ENCODE data around the gene HOXC4. TPM values are rescaled to one million over a fixed set of nuclear protein-coding genes. Genes with fewer than 3 reads are reported as not detected.

Gene HOXC4
- total RNA-seq, 4 donors from 2014 or later: 0.83 to 3.6 (median 2.5) TPM

DNA sequence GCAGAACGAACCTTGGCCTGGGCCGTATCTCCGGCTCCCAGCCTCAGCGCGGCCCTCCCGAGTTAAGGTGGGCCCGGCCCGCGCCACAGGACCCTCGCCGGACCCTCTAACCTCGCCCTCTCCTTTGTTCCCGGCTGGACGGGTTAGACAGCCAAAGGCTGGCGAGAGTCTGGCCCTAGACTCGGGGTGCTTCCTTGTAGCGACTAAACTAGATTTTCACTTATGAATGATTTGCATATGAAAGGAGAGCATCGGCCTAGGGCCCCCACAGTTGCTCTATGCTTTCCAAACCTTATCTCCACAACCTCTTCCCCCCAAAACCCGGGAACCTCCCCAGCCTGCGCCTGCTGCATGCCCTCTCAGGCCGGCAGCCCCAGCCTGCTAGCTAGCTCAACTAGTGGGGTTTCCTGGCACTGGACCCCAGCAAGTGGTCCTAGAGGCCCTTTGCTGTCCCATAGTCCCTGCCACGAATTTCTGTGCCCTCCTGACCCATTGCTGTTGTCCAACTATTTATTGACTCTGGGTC is 18.8 kb upstream of the HOXC4 start:
- intact Hi-C loops (cut with DNase I): loop anchor here (5.0 kb wide), 1 partner anchor 92 kb away; no protein-coding TSS in a partner anchor
- Histone ChIP-seq H3K4me3 (peak overlapping the region in 3 of 4 donors; percentile 50 to 69 (median 61)), H3K27ac (replicated peaks in 1 of 4) (peak overlapping the region in 2 of 4 donors; percentile 71 to 78), H3K4me1 (peaks cover 14 to 48% (median 31%) of the 10 kb centered on the region in 4 donors), H3K27me3 (peaks cover 0 to 69% (median 8%) of the 10 kb centered on the region in 4 donors), H3K36me3 (no peaks in the 10 kb centered on the region), H3K9me3 (no peaks in the 10 kb centered on the region)
- WGBS: 88% methylated on average over 10 of the region's 22 CpGs
- TF ChIP-seq EP300 (IDR thresholded peaks at IDR 0.05): no peak
- no peak for DNase-seq (ENCODE audit: extremely low spot score)

DNA sequence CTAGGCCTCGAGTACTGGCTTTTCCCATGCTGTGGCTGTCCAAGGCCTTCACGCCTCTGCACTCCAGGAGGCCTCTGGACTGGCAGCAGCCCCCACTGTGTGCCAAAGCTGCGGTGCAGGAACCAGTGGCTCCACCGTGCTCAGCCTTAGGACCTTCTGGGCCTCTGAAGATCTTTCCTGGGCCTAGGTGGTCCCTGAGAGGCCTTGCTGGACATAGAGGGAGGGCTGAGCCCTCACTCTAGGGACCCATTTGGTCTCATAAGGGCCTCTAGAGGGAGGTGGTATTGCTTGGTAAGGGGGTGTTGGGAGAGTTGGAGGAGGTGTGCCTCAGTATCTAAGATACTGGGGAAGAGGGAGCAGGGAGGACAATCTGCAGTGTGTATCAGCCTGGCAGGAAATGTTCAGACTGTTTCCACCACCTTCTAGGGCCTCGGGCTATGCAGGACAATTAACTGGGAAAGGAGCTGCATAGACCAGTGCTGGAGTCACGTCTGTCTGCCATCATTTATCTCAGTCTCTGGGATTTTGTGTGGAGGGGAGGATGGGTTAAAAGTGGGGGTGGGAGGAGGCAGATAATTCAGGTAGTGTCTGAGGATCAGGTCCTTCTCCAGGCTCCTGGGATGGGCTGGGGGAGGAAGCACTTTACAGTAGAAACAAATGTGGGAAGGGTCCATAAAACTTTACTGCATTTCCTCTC is 17.9 kb upstream of the HOXC4 start:
- intact Hi-C loops (cut with DNase I): no loop called here
- Histone ChIP-seq H3K27ac (replicated peaks in 1 of 4) (no peak overlapping the region), H3K36me3 (no peaks in the 10 kb centered on the region), H3K4me3 (no peak overlapping the region), H3K27me3 (peaks cover 0 to 60% (median under 1%) of the 10 kb centered on the region in 4 donors), H3K9me3 (no peaks in the 10 kb centered on the region), H3K4me1 (peaks cover 14 to 46% (median 30%) of the 10 kb centered on the region in 4 donors)
- 66% methylated on average over 5 of the region's 6 CpGs for WGBS
- no peak for DNase-seq (ENCODE audit: extremely low spot score)
- TF ChIP-seq EP300 (IDR thresholded peaks at IDR 0.05) (no peak), POLR2A (IDR thresholded peaks at IDR 0.05; ENCODE audit: low read depth) (no peak), POLR2AphosphoS5 (IDR thresholded peaks at IDR 0.05) (no peak)
- TF ChIP-seq, protein P1, sequence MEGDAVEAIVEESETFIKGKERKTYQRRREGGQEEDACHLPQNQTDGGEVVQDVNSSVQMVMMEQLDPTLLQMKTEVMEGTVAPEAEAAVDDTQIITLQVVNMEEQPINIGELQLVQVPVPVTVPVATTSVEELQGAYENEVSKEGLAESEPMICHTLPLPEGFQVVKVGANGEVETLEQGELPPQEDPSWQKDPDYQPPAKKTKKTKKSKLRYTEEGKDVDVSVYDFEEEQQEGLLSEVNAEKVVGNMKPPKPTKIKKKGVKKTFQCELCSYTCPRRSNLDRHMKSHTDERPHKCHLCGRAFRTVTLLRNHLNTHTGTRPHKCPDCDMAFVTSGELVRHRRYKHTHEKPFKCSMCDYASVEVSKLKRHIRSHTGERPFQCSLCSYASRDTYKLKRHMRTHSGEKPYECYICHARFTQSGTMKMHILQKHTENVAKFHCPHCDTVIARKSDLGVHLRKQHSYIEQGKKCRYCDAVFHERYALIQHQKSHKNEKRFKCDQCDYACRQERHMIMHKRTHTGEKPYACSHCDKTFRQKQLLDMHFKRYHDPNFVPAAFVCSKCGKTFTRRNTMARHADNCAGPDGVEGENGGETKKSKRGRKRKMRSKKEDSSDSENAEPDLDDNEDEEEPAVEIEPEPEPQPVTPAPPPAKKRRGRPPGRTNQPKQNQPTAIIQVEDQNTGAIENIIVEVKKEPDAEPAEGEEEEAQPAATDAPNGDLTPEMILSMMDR (IDR thresholded peaks at IDR 0.05): no peak

DNA sequence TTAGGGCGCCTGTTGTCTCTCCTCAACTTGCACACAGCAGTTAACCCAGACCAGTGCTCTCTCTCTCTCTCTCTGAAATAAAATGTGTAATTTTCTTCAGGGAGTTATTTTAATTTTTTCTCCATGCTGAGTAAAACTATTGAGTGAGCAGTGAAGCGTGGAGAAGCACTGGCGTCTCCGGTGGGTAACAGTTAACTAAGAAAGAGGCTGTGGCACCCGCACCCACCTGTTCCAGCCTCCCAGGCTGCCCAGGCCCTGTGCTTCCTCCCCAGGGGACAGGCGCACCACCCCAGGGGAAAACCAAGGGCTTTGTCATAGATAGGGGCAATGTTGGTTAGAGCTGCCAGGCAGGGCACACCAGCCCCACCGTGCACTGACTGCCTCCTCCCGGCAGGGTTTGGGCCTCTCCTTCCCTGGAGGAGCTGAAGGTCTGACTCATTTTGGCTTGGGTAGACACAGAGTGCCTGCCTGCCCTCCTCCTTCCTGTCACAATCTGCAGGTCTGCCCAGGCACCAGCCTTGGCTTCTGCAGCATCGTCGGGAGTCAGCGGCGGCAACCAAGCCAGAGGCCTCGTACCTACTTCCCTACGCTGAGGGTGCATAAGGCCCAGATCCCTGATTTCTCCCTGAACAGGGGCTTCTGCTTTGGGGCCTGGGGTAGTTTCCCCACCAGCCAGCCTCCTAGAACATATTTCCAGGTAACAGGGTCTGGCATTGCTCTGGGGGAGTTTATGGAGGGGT is 16.8 kb upstream of the HOXC4 start:
- H3K27me3 ChIP-seq: peaks cover 0 to 49% (median 0%) of the 10 kb centered on the region in 4 donors

DNA sequence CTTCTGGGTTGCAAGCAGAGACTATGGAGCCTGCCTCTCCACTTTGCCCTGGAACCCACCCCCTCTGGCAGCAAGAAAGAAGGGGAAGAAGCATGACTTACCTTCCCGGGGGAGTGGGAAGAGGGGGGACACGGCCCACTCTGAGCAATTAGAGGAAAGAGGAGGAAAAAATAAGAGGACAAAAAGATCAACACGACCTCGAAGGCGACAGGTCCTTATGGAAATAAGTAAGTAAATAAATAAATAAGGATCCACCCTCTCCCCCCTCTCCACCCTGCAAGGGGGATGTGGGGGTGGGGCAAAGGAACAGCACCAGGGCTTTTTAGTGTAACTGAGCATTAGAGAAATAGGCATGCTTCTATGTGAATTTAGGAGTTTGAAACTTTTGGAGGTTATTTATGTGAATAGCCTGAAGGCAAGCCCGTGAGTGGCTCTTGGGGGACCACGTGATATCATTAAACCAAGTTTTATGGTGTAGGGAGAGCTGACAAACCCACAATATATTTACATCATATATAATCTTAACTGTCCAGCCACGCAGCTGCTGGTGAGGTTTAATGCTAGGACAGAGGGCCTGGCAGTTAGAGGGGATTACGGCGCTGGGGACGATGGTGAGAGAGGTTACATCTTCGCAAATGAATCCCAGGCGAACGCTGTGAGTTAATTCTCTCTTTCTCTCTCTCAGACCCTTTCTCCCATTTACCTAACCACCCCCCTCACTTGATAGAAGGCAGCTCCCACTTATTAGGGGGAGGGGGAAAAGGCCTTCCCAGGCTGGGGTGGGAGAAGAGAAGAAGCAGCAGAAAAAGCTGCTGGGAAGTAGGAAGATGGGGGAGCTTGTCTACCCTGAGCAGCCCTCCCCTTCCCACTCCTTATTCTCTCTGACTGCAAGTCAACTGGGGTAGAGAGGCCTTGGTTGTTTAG is 16.0 kb upstream of the HOXC4 start:
- no peak for DNase-seq (ENCODE audit: extremely low spot score)
- H3K27me3 ChIP-seq: peaks cover 0 to 41% (median 0%) of the 10 kb centered on the region in 4 donors
- peaks cover 9 to 42% (median 28%) of the 10 kb centered on the region in 4 donors for H3K4me1 ChIP-seq
- H3K36me3 ChIP-seq: no peaks in the 10 kb centered on the region
- intact Hi-C loops (cut with DNase I): no loop called here
- H3K27ac ChIP-seq (replicated peaks in 1 of 4): peak overlapping the region in 2 of 4 donors; percentile 63 to 69
- TF ChIP-seq, protein P1 (IDR thresholded peaks at IDR 0.05): no peak
- TF ChIP-seq POLR2AphosphoS5 (IDR thresholded peaks at IDR 0.05): no peak
- no peak for TF ChIP-seq POLR2A (IDR thresholded peaks at IDR 0.05; ENCODE audit: low read depth)
- no peak for TF ChIP-seq EP300 (IDR thresholded peaks at IDR 0.05)
- H3K9me3 ChIP-seq: no peaks in the 10 kb centered on the region
- no peak overlapping the region for H3K4me3 ChIP-seq
- WGBS: 72% methylated on average over 14 of the region's 14 CpGs

More for the DNA sequence above, 16.8 kb upstream of the HOXC4 start:
- WGBS: 86% methylated on average over 13 of the region's 14 CpGs
- no peak for DNase-seq (ENCODE audit: extremely low spot score)
- peaks cover 9 to 42% (median 30%) of the 10 kb centered on the region in 4 donors for H3K4me1 ChIP-seq
- no peak overlapping the region for H3K4me3 ChIP-seq
- intact Hi-C loops (cut with DNase I): no loop called here
- H3K27ac ChIP-seq (replicated peaks in 1 of 4): no peak overlapping the region
- H3K9me3 ChIP-seq: no peaks in the 10 kb centered on the region
- TF ChIP-seq, protein P1 (IDR thresholded peaks at IDR 0.05): peak in 1 of 3 experiments; percentile 18
- TF ChIP-seq POLR2A (IDR thresholded peaks at IDR 0.05; ENCODE audit: low read depth) (no peak), EP300 (IDR thresholded peaks at IDR 0.05) (no peak)
- no peaks in the 10 kb centered on the region for H3K36me3 ChIP-seq
